ENCODE data around the gene NUPR1. TPM values are rescaled to one million over a fixed set of nuclear protein-coding genes. Genes with fewer than 3 reads are reported as not detected.

Gene NUPR1
- total and polyA plus RNA-seq, 2 of the 13 experiments (the other 11 are each of a cell fraction or from before 2014, with no cell fraction given) = 18.0 to 25.6 TPM

- TF ChIP-seq ZNF513 (CRISPR knock-in tag; conservative IDR thresholded peaks at IDR 0.05) (no peak), PRDM10 (CRISPR knock-in tag; IDR thresholded peaks at IDR 0.05; ENCODE audit: low read depth) (peak; percentile 84), SALL2 (CRISPR knock-in tag; IDR thresholded peaks at IDR 0.05) (peak; percentile 80), NR2C2 (CRISPR knock-in tag; IDR thresholded peaks at IDR 0.05; ENCODE audit: borderline replicate concordance) (peak; percentile 85), KDM2A (CRISPR knock-in tag; IDR thresholded peaks at IDR 0.05; ENCODE audit: borderline replicate concordance, low read depth) (peak; percentile 43; the same call in 1 of the 2 replicates), ZNF678 (CRISPR knock-in tag; IDR thresholded peaks at IDR 0.05) (no peak), ZMAT3 (CRISPR knock-in tag; conservative IDR thresholded peaks at IDR 0.05) (0 out of 2 replicates have a peak, but pooled peaks have one; percentile 45), JUND (CRISPR knock-in tag; IDR thresholded peaks at IDR 0.05) (no peak; the same call in 1 of the 2 replicates), ZNF674 (CRISPR knock-in tag; IDR thresholded peaks at IDR 0.05; ENCODE audit: low read depth) (no peak), FOXP4 (CRISPR knock-in tag; IDR thresholded peaks at IDR 0.05) (peak; percentile 97), PHF20 (CRISPR knock-in tag; IDR thresholded peaks at IDR 0.05) (no peak), NCOA2 (CRISPR knock-in tag; IDR thresholded peaks at IDR 0.05) (peak; percentile 98), SMAD9 (CRISPR knock-in tag; IDR thresholded peaks at IDR 0.05) (no peak), CSRNP2 (CRISPR knock-in tag; conservative IDR thresholded peaks at IDR 0.05; ENCODE audit: low read depth) (no peak), ZNF367 (CRISPR knock-in tag; IDR thresholded peaks at IDR 0.05; ENCODE audit: borderline replicate concordance) (no peak), ATF7-NPFF (CRISPR knock-in tag; IDR thresholded peaks at IDR 0.05; ENCODE audit: low read depth) (no peak), HCFC1 (IDR thresholded peaks at IDR 0.05; ENCODE audit: low read depth, low read length) (no peak), NR1H2 (CRISPR knock-in tag; IDR thresholded peaks at IDR 0.05; ENCODE audit: borderline replicate concordance, low read depth) (no peak), U2AF1 (optimal IDR thresholded peaks at IDR 0.05; ENCODE audit: low read depth, low read length) (no peak)
Observed at GRCh38 chr16:28526201-28527099, 12.3 kb downstream of the NUPR1 start (continued).
